AG08395 (cell line): ENCODE results near the gene CAMTA1.
"Not testable (repeated sequence)": the region's sequence is repeated elsewhere in the genome, so short reads cannot be mapped to it uniquely, and the experiment has no call there.

ENCODE experiments used
- DNase-seq: peaks from one replicate; pipeline ENCODE4 v3.0.0; 2012; ENCODE audit warnings: mixed read lengths, low spot score

Gene CAMTA1

DNA sequence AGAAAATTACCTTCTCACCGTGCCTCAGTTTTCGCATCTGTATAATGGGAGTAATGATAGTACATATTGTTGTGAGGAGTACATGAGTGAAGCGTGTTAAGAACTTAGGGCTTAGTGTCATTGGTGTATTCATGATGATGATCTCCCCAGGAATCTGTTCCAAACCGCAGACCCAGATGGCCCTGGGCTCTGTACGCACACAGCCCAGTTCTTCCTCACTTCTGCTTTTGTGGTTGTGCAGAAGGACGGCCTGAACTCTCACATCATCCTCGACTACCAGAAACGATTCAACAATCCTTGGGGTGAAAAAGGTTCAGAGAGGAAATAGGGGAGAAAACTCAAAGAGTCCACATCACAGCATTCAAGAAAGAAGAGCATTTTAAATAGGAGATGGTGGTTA is 323.0 kb downstream of the CAMTA1 start:
- no peak for DNase-seq

DNA sequence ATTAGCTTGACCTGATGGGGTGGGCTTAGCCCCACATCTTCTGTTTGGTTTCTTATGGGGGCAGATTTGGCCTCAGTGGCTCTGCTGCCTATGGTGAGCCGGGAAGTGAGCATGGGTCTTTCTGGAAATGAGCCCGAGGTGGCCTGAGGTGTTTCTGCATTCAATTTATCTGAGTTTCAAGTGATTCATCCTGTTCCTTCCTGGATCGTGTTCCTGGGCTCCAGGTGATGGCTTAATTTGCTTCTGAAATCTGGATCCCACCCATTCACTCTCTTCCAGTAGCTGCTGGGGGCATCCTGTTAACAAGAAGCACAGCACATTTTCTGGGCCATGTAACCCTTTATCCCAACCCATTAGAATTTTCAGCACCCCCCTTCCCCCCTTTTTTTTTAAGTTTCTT is 324.6 kb downstream of the CAMTA1 start:
- DNase-seq: no peak

DNA sequence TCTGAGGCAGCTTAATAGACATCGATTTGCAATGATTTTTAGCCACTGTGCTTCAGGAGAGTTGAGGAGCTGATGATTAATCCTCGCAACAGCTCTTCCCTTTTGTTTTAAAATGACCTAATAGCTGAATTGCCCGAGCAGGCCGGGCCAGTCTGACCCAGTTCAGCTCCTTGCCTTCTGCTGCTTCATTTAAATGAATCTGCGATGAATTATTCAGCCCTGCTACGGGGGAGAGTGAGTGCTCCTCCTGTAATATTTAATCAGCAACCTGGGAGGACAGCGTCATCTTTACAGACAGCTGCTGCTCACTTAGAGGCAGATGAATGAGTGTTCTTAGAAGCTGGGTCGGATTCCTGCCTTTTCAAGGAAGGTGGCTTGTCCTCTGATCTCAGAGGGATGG is 325.1 kb downstream of the CAMTA1 start:
- DNase-seq: no peak

DNA sequence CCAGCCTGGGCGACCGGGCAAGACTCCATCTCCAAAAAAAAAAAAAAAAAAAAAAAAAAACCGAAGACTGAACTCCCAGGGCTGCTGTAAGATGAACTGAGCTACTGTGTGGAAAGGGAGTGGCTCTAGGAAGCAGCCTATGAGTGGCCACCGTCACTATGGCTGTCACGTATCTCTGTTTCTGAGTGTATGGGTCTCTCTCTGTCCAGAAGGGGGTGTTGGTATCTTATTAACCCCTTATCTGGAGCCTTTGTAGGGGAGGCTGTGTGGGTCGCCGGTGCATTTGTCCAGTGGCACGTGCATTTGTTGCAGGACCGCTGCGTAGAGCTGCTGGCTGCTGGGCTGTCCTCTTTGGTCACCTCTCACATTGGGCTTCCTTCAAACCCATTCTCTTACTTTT is 326.6 kb downstream of the CAMTA1 start:
- no peak for DNase-seq

DNA sequence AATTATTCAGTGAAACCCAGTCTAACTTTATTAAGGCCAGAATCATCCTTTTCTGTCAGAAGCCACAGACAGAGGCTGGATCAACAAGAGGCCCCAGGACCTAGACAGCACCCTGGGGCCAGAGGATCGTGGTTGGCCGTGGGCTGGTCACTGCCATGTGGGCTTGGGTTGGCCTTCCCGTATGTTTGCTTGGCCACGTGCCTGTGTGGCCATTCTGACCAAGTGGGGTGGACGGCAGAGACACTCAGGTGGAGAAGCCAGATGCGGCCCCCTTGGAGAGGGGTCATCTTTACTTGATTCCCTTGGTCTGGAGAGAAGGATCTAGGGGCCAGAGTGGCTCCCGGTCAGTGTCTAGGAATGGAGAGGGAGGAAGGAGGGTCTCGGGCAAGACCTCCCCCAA is 327.9 kb downstream of the CAMTA1 start:
- no peak for DNase-seq

DNA sequence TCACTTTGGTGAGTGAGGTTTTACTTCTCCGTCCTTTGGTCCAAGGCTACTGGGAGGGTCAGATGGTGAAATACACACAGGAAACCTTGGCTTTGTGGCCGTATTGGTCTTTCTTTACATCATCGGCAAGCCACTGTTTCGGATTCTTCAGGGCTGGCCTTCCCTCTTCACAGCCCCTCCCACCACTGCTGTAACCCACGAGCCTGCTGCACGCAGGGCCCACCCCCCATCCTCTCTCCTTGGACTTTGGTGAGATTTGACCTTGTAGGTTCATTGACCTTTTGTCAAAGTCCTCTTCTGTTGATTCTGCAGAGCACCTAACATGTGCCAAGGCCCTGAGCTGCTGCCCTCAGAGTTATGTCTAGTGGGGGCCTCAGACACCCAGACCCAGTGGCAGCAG is 328.6 kb downstream of the CAMTA1 start:
- DNase-seq: no peak

DNA sequence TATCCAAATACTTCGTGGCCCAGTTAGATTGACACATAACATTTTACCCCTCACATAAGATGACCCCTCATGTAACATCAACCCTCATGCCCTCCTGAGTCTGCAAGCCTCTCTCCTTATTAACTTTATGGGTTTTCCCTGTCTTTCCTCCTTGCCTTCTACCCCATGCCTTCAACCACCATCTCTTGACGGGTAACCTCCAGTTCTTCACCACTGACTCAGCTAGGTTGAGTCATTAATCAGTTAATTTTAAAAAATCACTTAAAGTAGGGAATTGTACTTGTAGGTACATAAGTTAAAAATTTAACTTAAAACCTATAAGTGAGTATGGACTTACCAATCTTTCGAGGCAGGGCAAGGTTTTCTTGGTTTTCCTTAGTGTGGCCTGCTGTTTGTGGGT is 330.7 kb downstream of the CAMTA1 start:
- DNase-seq: no peak

DNA sequence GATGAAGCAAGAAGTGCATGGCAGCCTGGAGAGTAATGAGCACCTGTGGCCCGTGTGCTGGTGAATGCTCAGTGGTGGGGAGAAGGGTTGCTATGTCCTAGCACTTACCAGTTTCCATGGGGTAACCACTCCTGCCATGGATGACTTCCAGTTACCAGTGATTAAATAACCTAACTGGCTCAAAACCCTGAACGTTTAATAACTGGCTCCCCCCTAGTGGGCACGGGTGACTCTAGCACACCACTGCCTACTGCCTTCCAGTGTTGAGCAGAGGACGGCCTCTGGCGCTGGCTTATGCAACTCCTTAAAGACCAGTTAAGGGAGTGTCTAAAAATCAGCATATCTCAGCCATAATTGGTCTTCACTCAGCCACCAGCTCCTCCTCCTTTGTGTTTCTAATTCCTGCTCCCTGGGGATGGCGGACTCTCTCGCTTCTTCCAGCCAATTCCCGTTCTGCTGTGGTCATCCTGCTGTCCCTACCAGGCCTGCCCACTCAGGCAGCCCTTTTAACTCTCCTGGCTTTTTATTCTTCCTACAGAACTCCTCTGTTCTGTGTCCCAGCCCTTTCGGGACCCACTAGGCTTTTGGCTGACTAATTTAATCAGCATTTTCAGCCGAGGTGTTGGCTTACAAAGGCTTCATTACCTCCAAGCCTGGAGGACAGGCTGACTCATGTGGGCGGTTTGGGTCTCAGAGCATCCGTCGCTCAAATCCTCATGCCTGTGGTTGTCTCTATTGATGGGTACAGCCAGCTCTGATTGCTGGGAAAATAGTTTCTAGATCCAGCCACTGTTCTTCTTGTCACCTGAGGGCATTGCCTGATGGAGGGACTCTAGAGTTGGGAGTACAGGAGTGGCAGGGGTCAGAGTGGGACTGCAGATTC is 332.4 kb downstream of the CAMTA1 start:
- peak; percentile 86 for DNase-seq

DNA sequence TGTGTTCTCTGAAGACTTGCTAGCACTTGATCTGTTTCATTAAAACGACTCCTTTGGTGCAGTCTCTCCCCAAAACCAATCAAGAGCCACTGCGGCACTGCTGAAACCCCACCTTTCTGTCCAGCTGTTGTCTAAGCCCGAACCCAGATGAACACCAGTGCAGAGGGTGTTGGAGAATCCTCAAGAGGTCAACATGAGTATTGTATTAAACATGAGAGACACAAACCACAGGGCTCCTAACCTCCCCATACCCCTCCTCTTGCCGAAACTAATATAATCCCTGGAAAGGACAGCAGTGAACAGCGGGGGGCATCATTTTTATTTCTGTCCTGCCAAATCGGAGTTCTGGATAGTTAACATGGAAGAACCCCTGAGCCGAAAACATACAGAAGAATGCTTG is 333.9 kb downstream of the CAMTA1 start:
- no peak for DNase-seq

DNA sequence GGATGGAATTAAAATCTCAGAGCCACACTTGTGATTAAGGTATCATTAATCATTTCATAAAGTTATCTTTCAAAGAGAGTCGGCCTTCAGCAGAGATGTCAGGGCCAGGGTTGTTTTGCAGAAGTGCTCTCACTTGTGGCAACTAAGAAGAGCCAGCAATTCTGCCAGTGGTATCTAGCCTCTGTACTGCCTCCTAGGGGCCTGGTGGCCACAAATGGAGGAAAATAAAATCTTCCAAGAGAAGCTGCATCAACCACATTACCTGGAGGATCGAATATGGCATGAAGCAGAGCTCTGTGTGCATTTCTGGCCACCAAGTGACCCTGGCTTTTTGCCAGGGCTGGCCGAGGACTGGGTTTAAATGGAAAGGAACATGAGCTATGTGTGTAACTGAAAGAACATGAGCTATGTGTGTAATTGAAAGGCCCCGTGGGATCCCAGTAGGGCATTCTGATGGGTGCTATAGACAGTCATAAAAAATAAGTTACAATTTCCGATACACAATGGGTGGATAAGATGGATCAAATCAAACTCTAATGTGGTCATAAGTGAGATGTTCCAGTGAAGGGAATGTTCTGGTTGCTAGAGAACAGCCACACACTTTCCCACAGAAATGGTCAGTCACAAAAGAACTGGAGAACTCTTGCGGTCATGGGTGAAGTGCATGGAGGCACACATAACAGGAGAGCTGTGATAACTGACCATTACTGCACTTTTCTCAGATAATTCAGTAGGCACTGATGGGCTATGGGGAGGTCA is 335.8 kb downstream of the CAMTA1 start:
- DNase-seq: no peak

DNA sequence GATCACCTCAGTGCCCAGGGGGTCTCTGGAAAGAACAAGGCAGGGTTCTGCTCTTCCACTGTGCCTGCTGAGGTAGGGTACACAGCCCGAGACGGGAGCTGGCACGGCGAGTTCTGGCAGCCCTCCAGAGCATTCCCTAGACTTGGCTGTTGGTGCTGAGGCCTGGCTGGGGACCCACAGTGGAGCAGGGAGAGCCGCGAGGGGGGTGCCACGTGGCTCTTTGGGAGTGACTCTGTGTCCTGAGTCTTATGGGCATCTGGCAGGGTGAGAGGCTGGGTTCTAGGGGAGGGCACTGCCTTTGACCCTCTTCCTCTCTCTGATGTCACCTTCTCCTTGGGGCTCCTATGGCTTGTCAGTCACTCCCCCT is 336.4 kb downstream of the CAMTA1 start:
- no peak for DNase-seq

DNA sequence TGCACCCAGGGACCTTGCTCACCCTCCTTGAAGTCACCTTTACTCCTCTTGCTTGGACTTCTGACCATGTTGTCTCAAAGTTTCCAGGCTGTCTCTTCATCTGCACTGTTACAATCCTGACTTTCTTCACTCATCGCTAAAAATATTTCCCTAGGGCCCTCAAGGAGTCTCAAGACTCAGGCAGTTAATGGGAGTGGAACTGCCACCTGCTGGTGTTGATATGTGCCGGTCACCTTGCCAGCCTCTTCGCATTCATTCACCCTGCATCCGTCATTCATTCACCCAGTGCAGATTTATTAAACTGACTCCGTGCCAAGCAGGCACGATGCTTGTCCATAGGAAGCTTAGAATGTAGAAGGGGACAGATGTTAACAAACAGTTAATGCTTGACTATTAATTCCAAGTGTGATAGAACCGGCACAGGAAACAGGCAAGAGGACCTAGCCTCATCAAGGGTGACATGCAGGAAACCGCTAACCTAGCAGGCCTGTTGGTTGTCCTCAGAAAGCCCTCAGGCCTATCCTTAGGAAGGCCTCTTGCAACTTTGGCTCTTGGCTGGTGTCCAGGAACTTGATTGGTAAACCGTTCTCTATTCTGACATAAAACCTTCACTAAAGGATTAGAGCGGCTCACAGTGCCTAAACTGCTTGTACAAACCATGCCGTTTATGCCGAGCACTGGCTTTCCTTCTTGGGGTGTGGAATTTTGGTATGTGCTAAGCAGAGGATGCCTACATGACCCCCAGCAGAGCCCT is 342.2 kb downstream of the CAMTA1 start:
- no peak for DNase-seq

DNA sequence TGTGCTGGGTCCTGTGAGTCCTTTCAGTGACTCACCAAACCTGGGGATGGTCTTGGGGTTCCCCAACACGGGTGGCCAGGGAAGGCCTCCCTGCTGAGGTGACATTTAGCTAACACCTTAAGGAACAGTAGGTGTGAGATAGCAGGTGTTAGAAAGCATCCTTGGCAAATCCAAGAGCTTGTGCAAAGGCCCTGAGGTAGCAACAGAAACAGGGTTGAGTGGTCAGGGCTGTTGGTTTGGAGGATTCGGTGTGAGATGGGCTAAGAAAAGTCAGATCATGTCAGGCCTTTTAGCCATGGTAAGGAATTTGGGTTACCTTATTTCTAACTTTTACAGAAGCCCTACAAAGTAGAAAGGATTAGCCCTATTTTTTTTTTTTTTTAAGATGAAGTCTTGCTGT is 343.0 kb downstream of the CAMTA1 start:
- DNase-seq: no peak

DNA sequence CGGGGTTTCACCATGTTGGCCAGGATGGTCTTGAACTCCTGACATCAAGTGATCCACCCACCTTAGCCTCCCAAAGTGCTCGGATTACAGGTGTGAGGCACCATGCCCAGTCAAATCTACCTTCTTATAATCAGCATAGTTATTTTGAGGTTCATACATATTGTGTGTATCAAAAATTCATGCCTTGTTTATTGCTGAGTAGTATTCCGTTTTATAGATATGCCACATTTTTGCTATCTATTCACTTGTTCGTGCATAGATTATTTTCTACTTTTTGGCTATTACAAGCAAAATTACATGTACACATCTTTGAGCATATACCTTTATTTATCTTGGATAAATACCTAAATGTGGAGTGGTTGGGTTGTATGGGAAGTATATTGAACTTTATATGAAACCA is 344.9 kb downstream of the CAMTA1 start:
- no peak for DNase-seq

DNA sequence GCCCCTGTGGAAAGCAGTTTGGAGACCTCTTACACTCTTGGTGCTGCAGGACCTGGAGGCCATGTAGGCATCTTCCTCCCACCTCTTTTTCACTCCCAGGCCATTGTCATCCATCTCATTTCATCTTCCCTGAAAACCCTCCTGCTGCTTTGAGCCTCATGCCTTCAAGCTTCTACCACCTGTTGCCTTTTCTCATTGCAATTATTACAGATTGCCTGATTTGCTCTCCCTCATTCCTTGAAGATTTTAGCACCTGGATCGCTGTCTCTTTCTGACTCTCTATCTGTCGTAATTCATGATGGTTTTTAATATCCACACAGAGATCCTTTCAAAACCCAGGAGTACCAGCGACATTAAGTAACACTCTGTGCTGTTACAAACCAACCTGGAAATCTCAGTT is 350.2 kb downstream of the CAMTA1 start:
- DNase-seq: no peak

DNA sequence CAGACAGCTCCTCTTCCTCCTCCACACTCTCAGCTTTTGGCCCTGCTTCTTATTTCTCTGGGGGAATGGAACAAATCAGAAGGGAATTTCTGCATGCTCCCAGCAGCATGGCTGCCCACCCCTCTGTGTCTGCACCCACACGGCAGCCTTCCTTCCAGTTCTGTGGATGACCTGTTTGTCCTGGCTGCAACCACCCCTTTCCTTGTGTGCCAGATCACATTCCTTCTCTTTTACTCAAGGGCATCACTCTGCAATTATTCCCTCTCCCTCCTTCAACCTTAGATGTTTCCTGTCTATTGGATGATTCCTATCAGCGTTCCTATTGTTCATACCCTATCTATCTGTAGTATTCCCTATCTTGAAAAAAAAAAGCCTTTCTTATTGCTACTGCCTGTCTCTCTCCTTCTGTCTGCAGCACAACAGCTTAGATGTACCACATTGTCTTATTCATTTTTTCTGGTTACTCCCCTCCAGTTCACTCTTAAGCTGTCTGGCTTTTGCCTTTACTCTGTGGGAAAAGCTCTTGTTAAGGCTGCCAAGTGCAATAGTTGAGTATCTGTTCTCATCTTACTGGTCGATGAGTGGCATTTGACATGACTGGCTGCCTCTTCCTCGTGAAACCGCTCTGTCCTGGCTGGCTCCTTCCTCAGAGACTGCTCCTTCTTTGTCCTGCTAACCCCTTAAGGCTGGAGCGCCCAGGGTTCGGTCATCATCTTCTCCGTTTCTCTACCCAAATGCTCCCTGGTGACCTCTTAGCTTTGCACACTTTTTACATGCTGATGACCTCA is 351.1 kb downstream of the CAMTA1 start:
- DNase-seq: no peak

DNA sequence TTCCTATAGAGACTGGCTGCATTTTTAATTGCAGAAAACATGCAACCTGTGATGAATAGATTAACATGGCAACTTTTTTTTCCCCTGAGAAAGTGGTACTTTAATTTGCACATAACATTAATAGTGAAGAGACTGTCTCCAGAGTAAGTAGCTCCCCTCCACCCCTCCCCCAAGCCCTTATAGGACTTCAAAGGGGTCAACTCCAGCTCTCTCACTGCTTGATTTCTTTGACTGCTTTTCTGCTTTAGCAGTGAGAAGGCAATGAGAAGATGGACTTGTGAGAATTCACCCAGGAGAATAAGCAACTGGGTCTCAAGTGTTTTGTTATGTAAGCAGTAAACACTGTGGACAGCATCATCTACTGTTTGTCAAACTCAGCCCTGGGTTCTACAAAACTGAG is 355.0 kb downstream of the CAMTA1 start:
- no peak for DNase-seq

DNA sequence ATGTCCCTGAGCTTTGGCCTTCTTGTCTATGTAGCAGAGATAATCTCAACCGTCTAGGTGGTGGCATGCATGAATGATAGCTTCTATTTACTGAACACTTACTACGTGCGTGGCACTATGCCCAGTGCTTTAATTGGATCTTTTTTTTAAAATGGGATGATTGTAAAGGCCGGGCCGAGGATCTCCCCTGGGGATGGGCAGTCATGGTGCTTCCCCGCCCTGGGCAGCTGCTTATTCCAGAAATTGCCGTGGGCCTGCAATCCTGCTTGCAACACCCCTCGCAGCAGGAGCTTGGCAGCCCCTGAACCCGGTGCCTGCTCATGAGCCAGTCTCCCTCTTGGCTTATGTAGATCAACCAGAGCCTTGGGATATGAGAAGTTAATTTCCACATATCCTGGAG is 360.7 kb downstream of the CAMTA1 start:
- DNase-seq: no peak

DNA sequence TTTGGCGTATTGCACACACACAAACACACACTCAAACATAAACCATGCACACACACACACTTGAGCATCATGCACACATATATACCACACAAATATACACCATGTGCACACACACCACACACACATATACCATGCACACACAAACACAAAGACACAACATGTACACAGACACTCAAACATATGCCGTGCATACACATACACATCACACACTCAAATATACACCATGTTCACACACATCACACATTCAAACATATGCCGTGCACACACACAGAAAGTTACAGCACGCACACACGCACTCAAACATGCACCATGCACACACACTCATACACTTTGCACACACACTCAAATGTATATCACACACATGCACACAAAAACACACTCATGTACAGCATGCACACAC is 361.5 kb downstream of the CAMTA1 start:
- DNase-seq: no peak

DNA sequence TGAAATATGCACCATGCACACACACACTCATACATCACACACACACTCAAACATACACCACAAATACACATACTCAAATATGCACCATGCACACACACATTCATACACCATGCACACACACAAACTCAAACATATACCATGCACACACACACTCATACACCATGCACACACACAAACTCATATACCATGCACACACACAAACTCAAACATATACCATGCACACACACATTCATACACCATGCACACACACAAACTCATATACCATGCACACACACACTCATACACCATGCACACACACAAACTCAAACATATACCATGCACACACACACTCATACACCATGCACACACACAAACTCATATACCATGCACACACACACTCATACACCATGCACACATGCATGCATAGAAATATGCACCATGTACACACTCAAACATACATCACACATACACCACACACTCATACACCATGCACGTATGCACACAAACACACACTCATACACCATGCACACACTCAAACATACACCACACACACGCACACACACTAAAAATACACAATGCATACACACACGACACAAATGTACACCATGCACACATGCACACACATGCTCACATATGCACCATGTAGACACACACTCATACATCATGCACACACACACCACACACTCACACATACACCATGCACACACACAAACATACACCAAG is 362.5 kb downstream of the CAMTA1 start:
- not testable (repeated sequence) for DNase-seq

DNA sequence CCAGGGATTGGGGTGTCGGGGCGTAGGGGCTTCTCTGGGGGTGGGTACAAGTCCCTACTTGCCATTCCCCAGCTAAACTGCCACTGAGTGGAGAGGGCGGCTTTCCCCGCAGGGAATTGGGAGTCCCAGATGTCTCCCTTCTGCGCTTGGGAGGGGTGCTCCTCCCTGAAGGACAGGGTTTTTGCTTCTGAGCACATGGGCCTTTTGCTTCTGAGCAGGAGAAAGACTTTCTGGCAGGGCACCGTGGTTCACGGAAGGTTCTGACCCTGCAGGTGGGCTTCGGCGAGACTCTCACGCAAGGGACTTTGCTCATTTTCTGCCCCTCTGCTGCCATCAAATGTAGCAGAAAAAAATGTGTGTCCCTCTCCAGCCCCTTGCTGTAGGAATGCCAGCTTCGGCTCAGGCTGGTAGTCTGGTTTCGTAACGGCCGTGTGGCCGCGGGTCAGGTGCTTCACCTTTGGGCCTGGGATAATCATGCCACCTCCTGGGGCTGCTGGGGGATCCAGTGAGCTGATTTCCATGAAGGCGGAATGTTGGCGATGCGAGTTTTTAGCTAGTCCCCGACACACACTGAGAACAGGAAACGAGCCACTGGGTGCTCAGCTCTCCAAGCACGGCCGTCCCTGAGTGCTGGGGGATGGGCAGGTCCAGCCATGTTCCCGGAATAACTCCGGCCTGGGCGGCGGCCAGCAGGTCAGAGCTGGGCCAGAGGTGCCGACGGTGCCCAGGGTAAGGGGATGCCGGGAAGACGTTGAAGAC is 364.0 kb downstream of the CAMTA1 start:
- DNase-seq: peak; percentile 20
